Stomach smooth muscle (tissue), 2 donors: ENCODE results near the gene MCM7.

ENCODE experiments used
- H3K27ac ChIP-seq: one replicate; pipeline ENCODE4 v1.7.0; 2013; ENCODE audit warnings: mild to moderate bottlenecking, low read length, inconsistent platforms
- H3K27me3 ChIP-seq, 2 donors: one replicate each; pipeline ENCODE4 v1.7.0; 2013; ENCODE audit warnings: low read length in 2 of 2; ENCODE audit not compliant: insufficient read depth in 2 of 2, control insufficient read depth in 1 of 2
- H3K36me3 ChIP-seq, 2 donors: one replicate each; pipeline ENCODE4 v1.7.0; 2013; ENCODE audit warnings: low read length in 2 of 2; ENCODE audit not compliant: control insufficient read depth in 2 of 2, insufficient read depth in 2 of 2
- H3K4me1 ChIP-seq: one replicate; pipeline ENCODE4 v1.7.0; 2013; ENCODE audit warnings: low read length; ENCODE audit not compliant: control insufficient read depth, insufficient read depth
- H3K4me3 ChIP-seq, 2 donors: one replicate each; pipeline ENCODE4 v1.7.0; 2013; ENCODE audit warnings: low read length in 2 of 2
- H3K9ac ChIP-seq, 2 donors: one replicate each; pipeline ENCODE4 v1.7.0; 2013; ENCODE audit warnings: low read length in 2 of 2, mild to moderate bottlenecking in 1 of 2
- H3K9me3 ChIP-seq, 2 donors: one replicate each; pipeline ENCODE4 v1.7.0; 2013; ENCODE audit warnings: low read length in 2 of 2; ENCODE audit not compliant: control insufficient read depth in 2 of 2
- donor health status: healthy.
- donor health status: Pancreatic carcinoma.

The MCM7 gene

GRCh38 chr7:100093498-100093897, 7.7 kb downstream of the MCM7 start:
- Histone ChIP-seq H3K9me3 (no peaks in the 10 kb centered on the region), H3K9ac (peak overlapping the region in 1 of 2 donors; percentile 21), H3K36me3 (peaks cover 58 to 71% of the 10 kb centered on the region in 2 donors), H3K27ac (peak overlapping the region; percentile 67), H3K4me1 (peaks cover 25% of the 10 kb centered on the region), H3K4me3 (peak overlapping the region in 1 of 2 donors; percentile 22), H3K27me3 (no peaks in the 10 kb centered on the region)

- peaks cover 54 to 66% of the 10 kb centered on the region in 2 donors for H3K36me3 ChIP-seq
These were observed 8.1 kb downstream of the MCM7 start for GRCh38 chr7:100093054-100093453.

GRCh38 chr7:100091411-100092181, 9.6 kb downstream of the MCM7 start:
- Histone ChIP-seq H3K4me3 (no peak overlapping the region), H3K27me3 (no peaks in the 10 kb centered on the region), H3K27ac (no peak overlapping the region), H3K4me1 (peaks cover 36% of the 10 kb centered on the region), H3K36me3 (peaks cover 42 to 54% of the 10 kb centered on the region in 2 donors), H3K9me3 (no peaks in the 10 kb centered on the region), H3K9ac (no peak overlapping the region)

More at GRCh38 chr7:100093054-100093453, 8.1 kb downstream of the MCM7 start:
- H3K9ac ChIP-seq = no peak overlapping the region
- no peaks in the 10 kb centered on the region for H3K27me3 ChIP-seq
- peaks cover 30% of the 10 kb centered on the region for H3K4me1 ChIP-seq
- peak overlapping the region; percentile 67 for H3K27ac ChIP-seq
- H3K4me3 ChIP-seq = peak overlapping the region in 1 of 2 donors; percentile 22
- no peaks in the 10 kb centered on the region for H3K9me3 ChIP-seq

GRCh38 chr7:100090527-100091410, 10.4 kb downstream of the MCM7 start:
- Histone ChIP-seq H3K9me3 (no peaks in the 10 kb centered on the region), H3K27ac (peak overlapping the region; percentile 24), H3K9ac (no peak overlapping the region), H3K4me1 (peaks cover 36% of the 10 kb centered on the region), H3K27me3 (no peaks in the 10 kb centered on the region), H3K4me3 (no peak overlapping the region), H3K36me3 (peaks cover 36 to 45% of the 10 kb centered on the region in 2 donors)

- Histone ChIP-seq H3K27ac (peak overlapping the region; percentile 80), H3K9ac (peak overlapping the region; percentile 87 to 89), H3K36me3 (peaks cover 27 to 38% of the 10 kb centered on the region in 2 donors), H3K4me1 (peaks cover 36% of the 10 kb centered on the region), H3K27me3 (no peaks in the 10 kb centered on the region), H3K9me3 (no peaks in the 10 kb centered on the region), H3K4me3 (peak overlapping the region; percentile 89 to 94)
These were observed 11.6 kb downstream of the MCM7 start for GRCh38 chr7:100089458-100090196.

- Histone ChIP-seq H3K9me3 (no peaks in the 10 kb centered on the region), H3K27ac (peak within 1 kb of the TSS; percentile 80), H3K36me3 (peaks cover 27 to 34% of the 10 kb centered on the region in 2 donors), H3K4me1 (peaks cover 31% of the 10 kb centered on the region), H3K4me3 (peak within 1 kb of the TSS; percentile 89 to 94), H3K27me3 (no peaks in the 10 kb centered on the region), H3K9ac (peak within 1 kb of the TSS; percentile 87 to 89)
These were observed 12.4 kb downstream of the MCM7 start, which contains the start of gene COPS6 for GRCh38 chr7:100088621-100089457. Gene COPS6 (plus strand): TSS chr7:100088969. CDS start chr7:100088991, 22 bp downstream.

GRCh38 chr7:100088095-100088620, 13.0 kb downstream of the MCM7 start:
- Histone ChIP-seq H3K4me1 (peaks cover 24% of the 10 kb centered on the region), H3K9ac (peak overlapping the region; percentile 84 to 89)

GRCh38 chr7:100087055-100087750, 14.0 kb downstream of the MCM7 start:
- peaks cover 17 to 20% of the 10 kb centered on the region in 2 donors for H3K36me3 ChIP-seq
- H3K9ac ChIP-seq = no peak overlapping the region
- peaks cover 24% of the 10 kb centered on the region for H3K4me1 ChIP-seq
- no peaks in the 10 kb centered on the region for H3K9me3 ChIP-seq
- no peak overlapping the region for H3K4me3 ChIP-seq
- H3K27me3 ChIP-seq = no peaks in the 10 kb centered on the region
- peak overlapping the region; percentile 80 for H3K27ac ChIP-seq

More at GRCh38 chr7:100088095-100088620, 13.0 kb downstream of the MCM7 start:
- H3K27me3 ChIP-seq = no peaks in the 10 kb centered on the region
- H3K9me3 ChIP-seq = no peaks in the 10 kb centered on the region
- peak overlapping the region; percentile 65 to 94 for H3K4me3 ChIP-seq
- peak overlapping the region; percentile 80 for H3K27ac ChIP-seq
- H3K36me3 ChIP-seq = peaks cover 26 to 27% of the 10 kb centered on the region in 2 donors

GRCh38 chr7:100085515-100085914, 15.7 kb downstream of the MCM7 start:
- Histone ChIP-seq H3K4me3 (no peak overlapping the region), H3K4me1 (peaks cover 30% of the 10 kb centered on the region), H3K36me3 (peaks cover 3% of the 10 kb centered on the region in 2 donors), H3K27me3 (no peaks in the 10 kb centered on the region), H3K27ac (no peak overlapping the region), H3K9ac (no peak overlapping the region), H3K9me3 (no peaks in the 10 kb centered on the region)
